ENCODE data around the gene SDHAF1. TPM values are rescaled to one million over a fixed set of nuclear protein-coding genes. Genes with fewer than 3 reads are reported as not detected.

Gene SDHAF1
- total RNA-seq, 1 experiment from 2014 or later = 16.0 TPM

- no peaks in the 10 kb centered on the region for H3K23me2 ChIP-seq (ENCODE audit: insufficient read length, low read depth, low read length, poor library complexity, severe bottlenecking)
- no CpG with 5 or more reads among the region's 20 CpGs for WGBS (ENCODE audit: extremely low coverage, insufficient read length, low lambda C conversion rate)
- H3K4ac ChIP-seq (ENCODE audit: low read depth, low read length) = no peak overlapping the region
- no peak overlapping the region for H3K18ac ChIP-seq (ENCODE audit: insufficient read length, low read depth, low read length)
- H3K9ac ChIP-seq (ENCODE audit: extremely low read depth, insufficient read length, low read length) = no peak overlapping the region
- H2AK5ac ChIP-seq (ENCODE audit: insufficient read length, low read length) = no peak overlapping the region
- H2BK120ac ChIP-seq (ENCODE audit: low read depth, low read length, poor library complexity, severe bottlenecking) = no peak overlapping the region
- TF ChIP-seq, protein P1, sequence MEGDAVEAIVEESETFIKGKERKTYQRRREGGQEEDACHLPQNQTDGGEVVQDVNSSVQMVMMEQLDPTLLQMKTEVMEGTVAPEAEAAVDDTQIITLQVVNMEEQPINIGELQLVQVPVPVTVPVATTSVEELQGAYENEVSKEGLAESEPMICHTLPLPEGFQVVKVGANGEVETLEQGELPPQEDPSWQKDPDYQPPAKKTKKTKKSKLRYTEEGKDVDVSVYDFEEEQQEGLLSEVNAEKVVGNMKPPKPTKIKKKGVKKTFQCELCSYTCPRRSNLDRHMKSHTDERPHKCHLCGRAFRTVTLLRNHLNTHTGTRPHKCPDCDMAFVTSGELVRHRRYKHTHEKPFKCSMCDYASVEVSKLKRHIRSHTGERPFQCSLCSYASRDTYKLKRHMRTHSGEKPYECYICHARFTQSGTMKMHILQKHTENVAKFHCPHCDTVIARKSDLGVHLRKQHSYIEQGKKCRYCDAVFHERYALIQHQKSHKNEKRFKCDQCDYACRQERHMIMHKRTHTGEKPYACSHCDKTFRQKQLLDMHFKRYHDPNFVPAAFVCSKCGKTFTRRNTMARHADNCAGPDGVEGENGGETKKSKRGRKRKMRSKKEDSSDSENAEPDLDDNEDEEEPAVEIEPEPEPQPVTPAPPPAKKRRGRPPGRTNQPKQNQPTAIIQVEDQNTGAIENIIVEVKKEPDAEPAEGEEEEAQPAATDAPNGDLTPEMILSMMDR (conservative IDR thresholded peaks at IDR 0.05) = no peak
- no peak overlapping the region for H3K23ac ChIP-seq (ENCODE audit: insufficient read length, low read depth, low read length)
- no peak overlapping the region for H2BK12ac ChIP-seq (ENCODE audit: insufficient read length, low read depth, low read length)
- H3K4me1 ChIP-seq (ENCODE audit: insufficient read depth, low read length) = no peaks in the 10 kb centered on the region
- Mint-ChIP-seq H3K27ac (no peak overlapping the region), H3K9me3 (peaks cover 0 to 2% of the 10 kb centered on the region in 2 experiments; a peak in 1 of 5 replicates), H3K36me3 (ENCODE audit: insufficient read depth in 1 of 3, low read depth in 3 of 3) (no peaks in the 10 kb centered on the region), H3K4me3 (no peak overlapping the region), H3K4me1 (0 out of 4 replicates have a peak, but pooled peaks cover 0 to 3% of the 10 kb centered on the region in 2 experiments), H3K27me3 (ENCODE audit: low read depth) (peaks cover 51% of the 10 kb centered on the region)
- H2BK20ac ChIP-seq (ENCODE audit: low read depth, low read length, poor library complexity, severe bottlenecking) = no peak overlapping the region
- peaks cover 2% of the 10 kb centered on the region for H4K20me1 ChIP-seq (ENCODE audit: control insufficient read depth, insufficient read depth, insufficient read length)
- no peak overlapping the region for H3K27ac ChIP-seq (ENCODE audit: insufficient read length, low read depth, low read length)
- H2BK5ac ChIP-seq (ENCODE audit: insufficient read length, low read length) = no peak overlapping the region
- H4K91ac ChIP-seq (ENCODE audit: insufficient read length, low read depth, low read length) = no peak overlapping the region
- no peaks in the 10 kb centered on the region for H3K79me2 ChIP-seq (ENCODE audit: insufficient read depth, low read length)
- no peaks in the 10 kb centered on the region for H3K79me1 ChIP-seq (ENCODE audit: insufficient read depth, low read depth, low read length, poor library complexity, severe bottlenecking)
- no peak overlapping the region for H3K56ac ChIP-seq (ENCODE audit: insufficient read length, low read depth, low read length)
- no peak overlapping the region for H3T11ph ChIP-seq (ENCODE audit: low read length)
- no peak overlapping the region for H4K5ac ChIP-seq (ENCODE audit: insufficient read length, low read depth, low read length)
- no peak overlapping the region for H4K8ac ChIP-seq (replicated peaks; ENCODE audit: insufficient read length, low read depth, low read length)
- no peaks in the 10 kb centered on the region for H3K9me3 ChIP-seq (ENCODE audit: control insufficient read depth, low read depth, low read length)
- peak overlapping the region; percentile 4 for H3K4me2 ChIP-seq (ENCODE audit: insufficient read depth, insufficient read length, low read length)
- H3K14ac ChIP-seq (ENCODE audit: insufficient read depth, low read length) = no peak overlapping the region
- DNase-seq = peak; percentile 48
- H3K27me3 ChIP-seq (ENCODE audit: insufficient read depth, low read length) = peaks cover 14% of the 10 kb centered on the region
- H2BK15ac ChIP-seq (ENCODE audit: low read depth, low read length) = no peak overlapping the region
- no peak overlapping the region for H2AFZ ChIP-seq (ENCODE audit: low read length)
These were observed 35.0 kb upstream of the SDHAF1 start for GRCh38 chr19:35959968-35960320.

Measured in H9 (cell line).